Caco-2 (cell line): ENCODE results near the gene NRM. TPM values are rescaled to one million over a fixed set of nuclear protein-coding genes. Genes with fewer than 3 reads are reported as not detected.
A peak's percentile ranks its signal among the peaks of the same experiment; 100 is the strongest.

Source experiments
- BruUV-seq: library from RNA; stranded (reverse); fragments of 400-500 nt; replicated peaks from 2 replicates; lab custom pipeline; 2021; lab: Mats Ljungman, UMichigan
- CTCF ChIA-PET: fragments of 300-600 bp; sonication (Branson Sonifier 250); formaldehyde crosslinking; loops from one replicate; lab custom pipeline; 2022; ENCODE audit warnings: antibody characterized with exemption; lab: Charles Lee
- POLR2A ChIA-PET: fragments of 300-600 bp; sonication (Branson Sonifier 250); formaldehyde crosslinking; loops from one replicate; lab custom pipeline; 2022; ENCODE audit warnings: antibody characterized with exemption; lab: Charles Lee
- DNase-seq, 2 experiments: peaks; one replicate each; pipeline versions ENCODE4 v3.0.0 to v3.0.0-alpha.2; 2020 to 2022
- H3K27me3 ChIP-seq: replicated peaks from 2 replicates; pipeline ENCODE4 v1.6.0; 2011; ENCODE audit warnings: low read length; ENCODE audit not compliant: control insufficient read depth, insufficient read depth
- H3K36me3 ChIP-seq: 2 replicates; pipeline ENCODE4 v1.5.1; 2011; ENCODE audit warnings: low read length; ENCODE audit not compliant: control insufficient read depth, insufficient read depth
- H3K4me1 ChIP-seq: fragments of 250-450 bp; sonication (Bioruptor Pico); 2 replicates; pipeline ENCODE4 v1.5.1; 2020; ENCODE audit warnings: mild to moderate bottlenecking
- H3K4me3 ChIP-seq: 2 replicates; pipeline ENCODE4 v1.5.1; 2011; ENCODE audit warnings: low read depth, mild to moderate bottlenecking, control low read depth, low read length
- H3K9me3 ChIP-seq: fragments of 250-450 bp; sonication (Bioruptor Pico); 2 replicates; pipeline ENCODE4 v1.5.1; 2020; ENCODE audit warnings: mild to moderate bottlenecking, moderate library complexity
- H3K27ac Mint-ChIP-seq: one replicate; pipeline ENCODE4 v1.8.0; 2022; ENCODE audit warnings: mixed read lengths; ENCODE audit not compliant: unreplicated experiment
- H3K27me3 Mint-ChIP-seq: one replicate; pipeline ENCODE4 v1.8.0; 2022; ENCODE audit warnings: mixed read lengths; ENCODE audit not compliant: insufficient read depth, unreplicated experiment
- H3K36me3 Mint-ChIP-seq: one replicate; pipeline ENCODE4 v1.8.0; 2022; ENCODE audit warnings: mild to moderate bottlenecking, mixed read lengths; ENCODE audit not compliant: insufficient read depth, unreplicated experiment
- H3K4me1 Mint-ChIP-seq: one replicate; pipeline ENCODE4 v1.8.0; 2022; ENCODE audit warnings: low read depth, mixed read lengths; ENCODE audit not compliant: unreplicated experiment
- H3K4me3 Mint-ChIP-seq: one replicate; pipeline ENCODE4 v1.8.0; 2022; ENCODE audit warnings: mild to moderate bottlenecking, moderate library complexity, mixed read lengths; ENCODE audit not compliant: unreplicated experiment
- H3K9me3 Mint-ChIP-seq: one replicate; pipeline ENCODE4 v1.8.0; 2022; ENCODE audit warnings: mixed read lengths; ENCODE audit not compliant: unreplicated experiment
- intact Hi-C: fragments of 100-400 bp; cut with micrococcal nuclease; formaldehyde crosslinking; loops from one replicate; pipeline ENCODE4 v1.10.0; 2022; ENCODE audit not compliant: unreplicated experiment
- total RNA-seq: library from RNA; stranded (reverse); gene quantifications from 2 replicates; pipeline ENCODE4 v1.2.3, GENCODE V29; 2022
- TF ChIP-seq, protein P1 (sequence below), 2 experiments: fragments of 200-600 bp in 1 of 2; IDR thresholded peaks; 1 replicate in 1 of 2; 2 replicates in 1 of 2; pipeline versions ENCODE4 v1.5.1 to v1.8.0; 2011 to 2022; ENCODE audit warnings: antibody characterized with exemption in 1 of 2, control low read depth in 1 of 2, inconsistent platforms in 1 of 2, low read depth in 1 of 2, low read length in 1 of 2, mild to moderate bottlenecking in 1 of 2, moderate library complexity in 1 of 2; ENCODE audit not compliant: insufficient read depth in 1 of 2, severe bottlenecking in 1 of 2, unreplicated experiment in 1 of 2

Gene NRM
- total RNA-seq, 1 experiment from 2014 or later: 31.7 TPM

DNA sequence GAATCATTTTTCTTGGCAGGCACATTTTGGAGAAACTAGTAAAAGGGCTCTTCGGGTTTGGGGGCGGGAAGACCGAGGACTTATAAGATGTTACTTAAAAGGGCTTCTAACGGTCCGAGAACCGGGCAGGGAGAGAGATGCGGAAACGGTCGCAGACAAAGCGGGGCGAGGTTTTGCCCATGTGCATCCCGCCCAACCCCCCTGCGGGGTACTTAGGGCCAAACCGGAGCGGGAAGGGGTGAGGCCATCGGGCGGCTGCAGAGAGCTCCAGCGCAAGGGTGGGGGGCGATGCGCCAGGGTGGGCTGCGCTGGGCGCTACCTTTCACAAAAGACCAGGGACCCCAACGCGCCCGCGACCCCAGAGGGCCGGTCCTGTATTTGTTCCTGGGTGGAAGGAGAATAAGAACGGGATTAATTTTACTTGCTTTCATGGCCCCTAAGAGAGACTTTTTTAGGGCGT is 30.0 kb upstream of the NRM start:
- Mint-ChIP-seq H3K27me3 (no peaks in the 10 kb centered on the region), H3K9me3 (no peaks in the 10 kb centered on the region), H3K36me3 (peaks cover 71% of the 10 kb centered on the region), H3K4me3 (peak overlapping the region; percentile 81), H3K27ac (peak overlapping the region; percentile 85), H3K4me1 (peaks cover 32% of the 10 kb centered on the region)
- Histone ChIP-seq H3K9me3 (no peaks in the 10 kb centered on the region), H3K27me3 (no peaks in the 10 kb centered on the region), H3K36me3 (peaks cover 6% of the 10 kb centered on the region), H3K4me3 (peak overlapping the region; percentile 89), H3K4me1 (peaks cover 13% of the 10 kb centered on the region; the same call in 1 of the 2 replicates)
- no TSS peak for BruUV-seq
- CTCF ChIA-PET: interaction anchor here (1.0 to 2.9 kb wide), 2 partner anchors 42 to 48 kb away, joined by 3 to 28 read pairs; partner anchors contain the start of gene DHX16
- peak; percentile 69 for DNase-seq
- intact Hi-C loops: loop anchor here (1.0 kb wide), 1 partner anchor 103 kb away; the partner anchor contains the start of genes MRPS18B and PPP1R10
- POLR2A ChIA-PET: interaction anchor here (1.0 kb wide), 1 partner anchor 42 kb away, joined by 4 read pairs; no protein-coding TSS in a partner anchor
- TF ChIP-seq, protein P1, sequence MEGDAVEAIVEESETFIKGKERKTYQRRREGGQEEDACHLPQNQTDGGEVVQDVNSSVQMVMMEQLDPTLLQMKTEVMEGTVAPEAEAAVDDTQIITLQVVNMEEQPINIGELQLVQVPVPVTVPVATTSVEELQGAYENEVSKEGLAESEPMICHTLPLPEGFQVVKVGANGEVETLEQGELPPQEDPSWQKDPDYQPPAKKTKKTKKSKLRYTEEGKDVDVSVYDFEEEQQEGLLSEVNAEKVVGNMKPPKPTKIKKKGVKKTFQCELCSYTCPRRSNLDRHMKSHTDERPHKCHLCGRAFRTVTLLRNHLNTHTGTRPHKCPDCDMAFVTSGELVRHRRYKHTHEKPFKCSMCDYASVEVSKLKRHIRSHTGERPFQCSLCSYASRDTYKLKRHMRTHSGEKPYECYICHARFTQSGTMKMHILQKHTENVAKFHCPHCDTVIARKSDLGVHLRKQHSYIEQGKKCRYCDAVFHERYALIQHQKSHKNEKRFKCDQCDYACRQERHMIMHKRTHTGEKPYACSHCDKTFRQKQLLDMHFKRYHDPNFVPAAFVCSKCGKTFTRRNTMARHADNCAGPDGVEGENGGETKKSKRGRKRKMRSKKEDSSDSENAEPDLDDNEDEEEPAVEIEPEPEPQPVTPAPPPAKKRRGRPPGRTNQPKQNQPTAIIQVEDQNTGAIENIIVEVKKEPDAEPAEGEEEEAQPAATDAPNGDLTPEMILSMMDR (IDR thresholded peaks at IDR 0.05; ENCODE audit: insufficient read depth in 1 of 2, low read depth in 1 of 2, low read length in 1 of 2, severe bottlenecking in 1 of 2, unreplicated experiment in 1 of 2): no peak

DNA sequence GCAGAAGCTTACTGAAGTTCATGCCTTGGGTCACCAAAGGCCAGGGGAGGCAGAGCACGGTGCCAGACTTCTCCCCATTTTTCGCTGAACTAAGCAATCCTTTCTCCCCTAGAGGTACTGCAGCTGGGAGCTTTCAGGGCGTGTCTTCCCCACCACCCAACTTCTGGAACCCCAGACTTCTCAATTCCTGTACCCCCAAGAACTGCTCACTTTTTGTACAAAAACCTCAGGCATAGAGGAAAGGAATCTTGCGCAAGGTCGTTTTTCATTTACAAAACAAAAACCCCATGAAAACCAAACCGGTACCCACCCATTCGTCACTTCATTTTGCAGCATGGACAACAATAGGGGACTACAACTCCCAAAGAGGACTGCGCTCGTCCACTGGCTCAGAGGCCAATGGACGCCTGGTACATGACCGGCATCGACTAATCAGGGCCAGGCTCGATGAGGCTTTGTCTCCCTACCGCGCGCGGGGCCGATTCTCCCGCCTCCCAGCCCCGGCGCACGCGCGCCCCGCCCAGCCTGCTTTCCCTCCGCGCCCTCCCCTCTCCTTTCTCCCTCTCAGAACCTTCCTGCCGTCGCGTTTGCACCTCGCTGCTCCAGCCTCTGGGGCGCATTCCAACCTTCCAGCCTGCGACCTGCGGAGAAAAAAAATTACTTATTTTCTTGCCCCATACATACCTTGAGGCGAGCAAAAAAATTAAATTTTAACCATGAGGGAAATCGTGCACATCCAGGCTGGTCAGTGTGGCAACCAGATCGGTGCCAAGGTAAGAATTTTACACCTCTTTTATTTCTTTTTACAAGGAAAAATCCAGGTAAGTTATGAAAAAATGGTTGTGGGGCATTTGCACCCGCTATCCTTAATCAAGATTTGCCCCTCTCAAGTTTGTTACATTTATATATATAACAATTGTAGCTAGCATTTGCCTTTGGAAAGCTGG is 29.3 kb upstream of the NRM start, which contains the start of gene TUBB:
TSS of gene TUBB (plus strand) at position 562 of the 947 bp plus-strand sequence. CDS start at position 717, 155 bp downstream.
- no peaks in the 10 kb centered on the region for H3K27me3 Mint-ChIP-seq
- CTCF ChIA-PET: no interaction called here
- POLR2A ChIA-PET: interaction anchor here (0.6 to 1.0 kb wide), 3 partner anchors 44 to 1144 kb away, joined by 3 to 5 read pairs (median 3); partner anchors contain the start of gene GTF2H4
- TSS peak; percentile 20 for BruUV-seq
- peak; percentile 96 to 97 for DNase-seq
- Histone ChIP-seq H3K27me3 (no peaks in the 10 kb centered on the region), H3K9me3 (no peaks in the 10 kb centered on the region), H3K36me3 (peaks cover 6% of the 10 kb centered on the region), H3K4me1 (peaks cover 13% of the 10 kb centered on the region; the same call in 1 of the 2 replicates), H3K4me3 (peak within 1 kb of the TSS; percentile 89)
- H3K4me1 Mint-ChIP-seq: peaks cover 32% of the 10 kb centered on the region
- H3K9me3 Mint-ChIP-seq: no peaks in the 10 kb centered on the region
- TF ChIP-seq, protein P1 (IDR thresholded peaks at IDR 0.05; ENCODE audit: insufficient read depth in 1 of 2, low read depth in 1 of 2, low read length in 1 of 2, severe bottlenecking in 1 of 2, unreplicated experiment in 1 of 2): no peak
- intact Hi-C loops: loop anchor here (1.0 to 5.0 kb wide), 2 partner anchors 103 to 508 kb away; partner anchors contain the start of genes MRPS18B, PPP1R10 and TRIM26
- H3K36me3 Mint-ChIP-seq: peaks cover 68% of the 10 kb centered on the region
- peak within 1 kb of the TSS; percentile 81 for H3K4me3 Mint-ChIP-seq
- peak within 1 kb of the TSS; percentile 85 for H3K27ac Mint-ChIP-seq

DNA sequence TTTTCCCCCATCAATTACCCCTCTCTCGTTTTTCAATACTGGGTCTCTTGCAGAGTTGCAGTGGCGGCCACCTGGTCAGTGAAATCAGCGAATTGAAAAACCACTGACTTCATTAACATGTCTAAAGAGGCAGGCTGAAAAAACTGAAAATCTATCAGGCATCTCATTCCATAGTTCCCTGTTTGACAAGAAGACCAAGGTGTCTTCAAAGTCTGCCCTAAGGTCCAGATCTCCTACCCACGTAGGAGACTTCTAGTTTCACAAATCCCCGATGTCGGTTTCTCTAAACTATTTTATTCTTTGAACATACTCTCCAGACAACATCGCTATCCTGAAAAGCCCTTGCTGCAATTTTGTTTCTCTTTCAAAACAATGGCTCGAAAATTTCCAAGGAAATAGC is 28.6 kb upstream of the NRM start:
- intact Hi-C loops: loop anchor here (5.0 kb wide), 1 partner anchor 507 kb away; the partner anchor contains the start of gene TRIM26
- TF ChIP-seq, protein P1 (IDR thresholded peaks at IDR 0.05; ENCODE audit: insufficient read depth in 1 of 2, low read depth in 1 of 2, low read length in 1 of 2, severe bottlenecking in 1 of 2, unreplicated experiment in 1 of 2): no peak
- Histone ChIP-seq H3K4me1 (peaks cover 13% of the 10 kb centered on the region; the same call in 1 of the 2 replicates), H3K4me3 (peak overlapping the region; percentile 89), H3K36me3 (peaks cover 4% of the 10 kb centered on the region; the same call in 1 of the 2 replicates), H3K9me3 (no peaks in the 10 kb centered on the region), H3K27me3 (no peaks in the 10 kb centered on the region)
- no TSS peak for BruUV-seq
- CTCF ChIA-PET: interaction anchor here (0.7 kb wide), 1 partner anchor 907 kb away, joined by 3 read pairs; no protein-coding TSS in a partner anchor
- Mint-ChIP-seq H3K9me3 (no peaks in the 10 kb centered on the region), H3K4me1 (peaks cover 25% of the 10 kb centered on the region), H3K27me3 (no peaks in the 10 kb centered on the region), H3K36me3 (peaks cover 68% of the 10 kb centered on the region), H3K4me3 (peak overlapping the region; percentile 81), H3K27ac (peak overlapping the region; percentile 85)
- no peak for DNase-seq
- POLR2A ChIA-PET: interaction anchor here (0.6 to 1.0 kb wide), 3 partner anchors 45 to 1145 kb away, joined by 3 to 5 read pairs (median 3); partner anchors contain the start of gene GTF2H4
